GM18870 (cell line): ENCODE results near the gene PTPRD.
A peak's percentile ranks its signal among the peaks of the same experiment; 100 is the strongest.

Source experiments
- ATAC-seq: cut with Tn5 transposase; IDR thresholded peaks from one replicate; pipeline ENCODE4 v1.9.1; 2021; ENCODE audit warnings: moderate library complexity; ENCODE audit not compliant: unreplicated experiment

The PTPRD gene

GRCh38 chr9:10272830-10273229, 340.0 kb downstream of the PTPRD start:
- no peak for ATAC-seq

- ATAC-seq = no peak
These were observed 344.0 kb downstream of the PTPRD start for GRCh38 chr9:10268531-10269485.

GRCh38 chr9:10265153-10265631, 347.6 kb downstream of the PTPRD start:
- ATAC-seq = no peak

- no peak for ATAC-seq
These were observed 352.3 kb downstream of the PTPRD start for GRCh38 chr9:10260501-10260900.

GRCh38 chr9:10259668-10260067, 353.1 kb downstream of the PTPRD start:
- ATAC-seq = no peak

GRCh38 chr9:10255758-10256157, 357.0 kb downstream of the PTPRD start:
- no peak for ATAC-seq

GRCh38 chr9:10254338-10254737, 358.5 kb downstream of the PTPRD start:
- ATAC-seq = no peak

GRCh38 chr9:10253341-10253740, 359.5 kb downstream of the PTPRD start:
- ATAC-seq = no peak

- ATAC-seq = no peak
These were observed 360.6 kb downstream of the PTPRD start for GRCh38 chr9:10252174-10252573.

GRCh38 chr9:10251490-10251889, 361.3 kb downstream of the PTPRD start:
- ATAC-seq = no peak

- no peak for ATAC-seq
These were observed 362.6 kb downstream of the PTPRD start for GRCh38 chr9:10250219-10250618.

- no peak for ATAC-seq
These were observed 363.9 kb downstream of the PTPRD start for GRCh38 chr9:10248890-10249289.

- ATAC-seq = no peak
These were observed 370.5 kb downstream of the PTPRD start for GRCh38 chr9:10242255-10242654.

GRCh38 chr9:10238087-10238486, 374.7 kb downstream of the PTPRD start:
- no peak for ATAC-seq

- ATAC-seq = no peak
These were observed 375.2 kb downstream of the PTPRD start for GRCh38 chr9:10237584-10237983.

GRCh38 chr9:10236161-10236560, 376.6 kb downstream of the PTPRD start:
- no peak for ATAC-seq

- no peak for ATAC-seq
These were observed 377.4 kb downstream of the PTPRD start for GRCh38 chr9:10235376-10235775.

- ATAC-seq = no peak
These were observed 380.4 kb downstream of the PTPRD start for GRCh38 chr9:10232352-10232930.

GRCh38 chr9:10230512-10230911, 382.3 kb downstream of the PTPRD start:
- ATAC-seq = peak; percentile 83

GRCh38 chr9:10228082-10228481, 384.7 kb downstream of the PTPRD start:
- ATAC-seq = no peak

- no peak for ATAC-seq
These were observed 385.8 kb downstream of the PTPRD start for GRCh38 chr9:10226996-10227395.

GRCh38 chr9:10212702-10213101, 400.1 kb downstream of the PTPRD start:
- ATAC-seq = no peak
